Nephron (organoid): ENCODE data around the gene OR4D1.
A peak's percentile ranks its signal among the peaks of the same experiment; 100 is the strongest.

Experiments
- H3K27ac Mint-ChIP-seq, 3 experiments: 2 replicates each; pipeline ENCODE4 v1.8.0; 2020; ENCODE audit warnings: mixed read lengths in 3 of 3, mild to moderate bottlenecking in 2 of 3, moderate library complexity in 1 of 3
- H3K27me3 Mint-ChIP-seq: 2 replicates; pipeline ENCODE4 v1.8.0; 2021; ENCODE audit warnings: low read depth, mild to moderate bottlenecking, moderate library complexity, mixed read lengths
- H3K36me3 Mint-ChIP-seq: 2 replicates; pipeline ENCODE4 v1.8.0; 2020; ENCODE audit warnings: low read depth, mixed read lengths
- H3K4me1 Mint-ChIP-seq: 2 replicates; pipeline ENCODE4 v1.8.0; 2020; ENCODE audit warnings: mixed read lengths
- H3K4me3 Mint-ChIP-seq, 3 experiments: 2 replicates each; pipeline ENCODE4 v1.8.0; 2020; ENCODE audit warnings: mild to moderate bottlenecking in 3 of 3, mixed read lengths in 3 of 3, moderate library complexity in 2 of 3
- H3K9me3 Mint-ChIP-seq: 2 replicates; pipeline ENCODE4 v1.8.0; 2020; ENCODE audit warnings: mixed read lengths
- CTCF ChIP-seq, 3 experiments: fragments of 200-600 bp; sonication (generic); IDR thresholded peaks; one replicate each; pipeline ENCODE4 v1.5.0; 2021; ENCODE audit warnings: antibody characterized with exemption in 3 of 3; ENCODE audit not compliant: unreplicated experiment in 3 of 3

Gene OR4D1

GRCh38 chr17:58170622-58171021 lies 22.4 kb downstream of the OR4D1 start:
- Mint-ChIP-seq H3K9me3 (peaks cover 2% of the 10 kb centered on the region), H3K4me3 (no peak overlapping the region), H3K27me3 (peaks cover 57% of the 10 kb centered on the region), H3K36me3 (no peaks in the 10 kb centered on the region), H3K4me1 (no peaks in the 10 kb centered on the region), H3K27ac (no peak overlapping the region)
- TF ChIP-seq CTCF (IDR thresholded peaks at IDR 0.05; ENCODE audit: unreplicated experiment in 3 of 3), result no peak

GRCh38 chr17:58172369-58173071 lies 24.3 kb downstream of the OR4D1 start:
- H3K36me3 Mint-ChIP-seq, result no peaks in the 10 kb centered on the region
- peak in 2 of 3 experiments; percentile 23 to 29 for TF ChIP-seq CTCF (IDR thresholded peaks at IDR 0.05; ENCODE audit: unreplicated experiment in 3 of 3)
- H3K4me1 Mint-ChIP-seq, result no peaks in the 10 kb centered on the region
- no peak overlapping the region for H3K4me3 Mint-ChIP-seq
- H3K27me3 Mint-ChIP-seq, result peaks cover 45% of the 10 kb centered on the region
- no peaks in the 10 kb centered on the region for H3K9me3 Mint-ChIP-seq
- no peak overlapping the region for H3K27ac Mint-ChIP-seq

- no peak overlapping the region for H3K4me3 Mint-ChIP-seq
- TF ChIP-seq CTCF (IDR thresholded peaks at IDR 0.05; ENCODE audit: unreplicated experiment in 3 of 3), result no peak
- no peaks in the 10 kb centered on the region for H3K9me3 Mint-ChIP-seq
- no peak overlapping the region for H3K27ac Mint-ChIP-seq
- no peaks in the 10 kb centered on the region for H3K4me1 Mint-ChIP-seq
- peaks cover 27% of the 10 kb centered on the region for H3K27me3 Mint-ChIP-seq
- H3K36me3 Mint-ChIP-seq, result no peaks in the 10 kb centered on the region
These were observed 26.7 kb downstream of the OR4D1 start for GRCh38 chr17:58174871-58175270.

- Mint-ChIP-seq H3K36me3 (no peaks in the 10 kb centered on the region), H3K27me3 (peaks cover 18% of the 10 kb centered on the region), H3K27ac (no peak overlapping the region), H3K9me3 (no peaks in the 10 kb centered on the region), H3K4me1 (no peaks in the 10 kb centered on the region), H3K4me3 (no peak overlapping the region)
- no peak for TF ChIP-seq CTCF (IDR thresholded peaks at IDR 0.05; ENCODE audit: unreplicated experiment in 3 of 3)
These were observed 28.0 kb downstream of the OR4D1 start for GRCh38 chr17:58176200-58176599.

GRCh38 chr17:58181796-58182195 lies 33.6 kb downstream of the OR4D1 start:
- no peak overlapping the region for H3K4me3 Mint-ChIP-seq
- TF ChIP-seq CTCF (IDR thresholded peaks at IDR 0.05; ENCODE audit: unreplicated experiment in 3 of 3), result no peak
- no peaks in the 10 kb centered on the region for H3K4me1 Mint-ChIP-seq
- peaks cover 4% of the 10 kb centered on the region for H3K27me3 Mint-ChIP-seq
- no peak overlapping the region for H3K27ac Mint-ChIP-seq
- H3K9me3 Mint-ChIP-seq, result no peaks in the 10 kb centered on the region
- no peaks in the 10 kb centered on the region for H3K36me3 Mint-ChIP-seq

- Mint-ChIP-seq H3K4me3 (no peak overlapping the region), H3K4me1 (no peaks in the 10 kb centered on the region), H3K9me3 (no peaks in the 10 kb centered on the region), H3K27me3 (peaks cover 17% of the 10 kb centered on the region), H3K27ac (no peak overlapping the region), H3K36me3 (no peaks in the 10 kb centered on the region)
- no peak for TF ChIP-seq CTCF (IDR thresholded peaks at IDR 0.05; ENCODE audit: unreplicated experiment in 3 of 3)
These were observed 35.3 kb downstream of the OR4D1 start for GRCh38 chr17:58183514-58183913.
